Omental fat pad (tissue), 4 donors: ENCODE results near the gene HOXC6. TPM values are rescaled to one million over a fixed set of nuclear protein-coding genes. Genes with fewer than 3 reads are reported as not detected.

Experiments
- ATAC-seq: fragments of 150-250 bp; one replicate; pipeline ENCODE4 v1.9.1; 2016; ENCODE audit warnings: mild to moderate bottlenecking, moderate library complexity; ENCODE audit not compliant: low FRiP score
- DNase-seq: peaks from one replicate; pipeline ENCODE4 v3.0.0-alpha.2; 2019; ENCODE audit warnings: low spot score
- CTCF ChIP-seq, 3 donors: fragments of 450-650 bp; IDR thresholded peaks; one replicate each; pipeline ENCODE4 v1.5.1; 2016 to 2017; ENCODE audit warnings: antibody characterized with exemption in 3 of 3, mild to moderate bottlenecking in 3 of 3, moderate library complexity in 2 of 3
- total RNA-seq, 4 donors: library from RNA; depleted of rRNA; stranded (reverse); fragments of >200 nt; gene quantifications; one replicate each; pipeline ENCODE4 v1.1.0, GENCODE V29; 2016

Gene HOXC6
- total RNA-seq, 4 donors from 2014 or later: 0.24 to 1.7 (median 1.2) TPM

- DNase-seq (no peak), ATAC-seq (no peak)
- TF ChIP-seq CTCF (IDR thresholded peaks at IDR 0.05): no peak
These were observed 19.7 kb downstream of the HOXC6 start for GRCh38 chr12:54047964-54048303.

GRCh38 chr12:54048406-54049093 lies 20.3 kb downstream of the HOXC6 start:
- ATAC-seq: no peak
- DNase-seq: no peak
- no peak for TF ChIP-seq CTCF (IDR thresholded peaks at IDR 0.05)

GRCh38 chr12:54049108-54049507 lies 20.9 kb downstream of the HOXC6 start:
- ATAC-seq (no peak), DNase-seq (no peak)
- TF ChIP-seq CTCF (IDR thresholded peaks at IDR 0.05): no peak

- no peak for DNase-seq
- no peak for TF ChIP-seq CTCF (IDR thresholded peaks at IDR 0.05)
- no peak for ATAC-seq
These were observed 22.2 kb downstream of the HOXC6 start for GRCh38 chr12:54050482-54050810.

- no peak for DNase-seq
- TF ChIP-seq CTCF (IDR thresholded peaks at IDR 0.05): no peak
- no peak for ATAC-seq
These were observed 23.0 kb downstream of the HOXC6 start for GRCh38 chr12:54051026-54051842.

- ATAC-seq (no peak), DNase-seq (no peak)
- TF ChIP-seq CTCF (IDR thresholded peaks at IDR 0.05): no peak
These were observed 23.7 kb downstream of the HOXC6 start for GRCh38 chr12:54051874-54052437.
